ENCODE data around the gene STPG3. TPM values are rescaled to one million over a fixed set of nuclear protein-coding genes. Genes with fewer than 3 reads are reported as not detected.

STPG3 gene
- total and polyA plus RNA-seq, 2 of the 13 experiments (the other 11 are each of a cell fraction or from before 2014, with no cell fraction given), result not detected

- TF ChIP-seq, protein P1, sequence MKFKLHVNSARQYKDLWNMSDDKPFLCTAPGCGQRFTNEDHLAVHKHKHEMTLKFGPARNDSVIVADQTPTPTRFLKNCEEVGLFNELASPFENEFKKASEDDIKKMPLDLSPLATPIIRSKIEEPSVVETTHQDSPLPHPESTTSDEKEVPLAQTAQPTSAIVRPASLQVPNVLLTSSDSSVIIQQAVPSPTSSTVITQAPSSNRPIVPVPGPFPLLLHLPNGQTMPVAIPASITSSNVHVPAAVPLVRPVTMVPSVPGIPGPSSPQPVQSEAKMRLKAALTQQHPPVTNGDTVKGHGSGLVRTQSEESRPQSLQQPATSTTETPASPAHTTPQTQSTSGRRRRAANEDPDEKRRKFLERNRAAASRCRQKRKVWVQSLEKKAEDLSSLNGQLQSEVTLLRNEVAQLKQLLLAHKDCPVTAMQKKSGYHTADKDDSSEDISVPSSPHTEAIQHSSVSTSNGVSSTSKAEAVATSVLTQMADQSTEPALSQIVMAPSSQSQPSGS (CRISPR knock-in tag; IDR thresholded peaks at IDR 0.05), result peak; percentile 62; the same call in 1 of the 2 replicates
- no peak for TF ChIP-seq ZNF292 (CRISPR knock-in tag; IDR thresholded peaks at IDR 0.05; ENCODE audit: borderline replicate concordance, low read depth)
- 0 out of 2 replicates have a peak, but pooled peaks have one; percentile 41 for TF ChIP-seq ZNF234 (CRISPR knock-in tag; conservative IDR thresholded peaks at IDR 0.05)
- TF ChIP-seq MYNN (CRISPR knock-in tag; IDR thresholded peaks at IDR 0.05; ENCODE audit: low read depth), result no peak
- TF ChIP-seq ZNF121 (CRISPR knock-in tag; IDR thresholded peaks at IDR 0.05), result 0 out of 2 replicates have a peak, but pooled peaks have one; percentile 14
- peak; percentile 42; the same call in 1 of the 2 replicates for TF ChIP-seq MED1 (CRISPR knock-in tag; IDR thresholded peaks at IDR 0.05)
- TF ChIP-seq ZNF547 (CRISPR knock-in tag; IDR thresholded peaks at IDR 0.05), result peak; percentile 72
- TF ChIP-seq CERS6 (CRISPR knock-in tag; IDR thresholded peaks at IDR 0.05), result no peak
- TF ChIP-seq, protein P2, sequence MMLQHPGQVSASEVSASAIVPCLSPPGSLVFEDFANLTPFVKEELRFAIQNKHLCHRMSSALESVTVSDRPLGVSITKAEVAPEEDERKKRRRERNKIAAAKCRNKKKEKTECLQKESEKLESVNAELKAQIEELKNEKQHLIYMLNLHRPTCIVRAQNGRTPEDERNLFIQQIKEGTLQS (CRISPR knock-in tag; IDR thresholded peaks at IDR 0.05), result no peak
- TF ChIP-seq ZNF260 (CRISPR knock-in tag; IDR thresholded peaks at IDR 0.05; ENCODE audit: borderline replicate concordance, low read depth), result no peak
- TF ChIP-seq JUNB (CRISPR knock-in tag; IDR thresholded peaks at IDR 0.05; ENCODE audit: borderline replicate concordance), result no peak
- TF ChIP-seq ZNF224 (CRISPR knock-in tag; IDR thresholded peaks at IDR 0.05), result no peak
- TF ChIP-seq, protein P3, sequence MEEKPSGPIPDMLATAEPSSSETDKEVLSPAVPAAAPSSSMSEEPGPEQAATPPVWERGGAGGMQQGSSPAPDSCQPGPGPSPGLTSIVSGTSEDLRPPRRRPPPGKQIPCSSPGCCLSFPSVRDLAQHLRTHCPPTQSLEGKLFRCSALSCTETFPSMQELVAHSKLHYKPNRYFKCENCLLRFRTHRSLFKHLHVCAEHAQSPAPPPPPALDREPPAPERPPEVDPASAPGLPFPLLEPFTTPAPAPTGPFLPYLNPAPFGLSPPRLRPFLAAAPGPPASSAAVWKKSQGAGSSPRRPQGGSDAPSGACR (CRISPR knock-in tag; IDR thresholded peaks at IDR 0.05), result peak; percentile 16; the same call in 1 of the 2 replicates
- peak; percentile 42; the same call in 1 of the 2 replicates for TF ChIP-seq NR0B2 (CRISPR knock-in tag; IDR thresholded peaks at IDR 0.05)
- TF ChIP-seq NR2C2 (CRISPR knock-in tag; IDR thresholded peaks at IDR 0.05; ENCODE audit: borderline replicate concordance), result peak; percentile 73
- peak; percentile 27 for TF ChIP-seq PHF5A (CRISPR knock-in tag; IDR thresholded peaks at IDR 0.05; ENCODE audit: low read depth, unreplicated experiment)
- no peak for TF ChIP-seq MAFF (IDR thresholded peaks at IDR 0.05; ENCODE audit: low read depth, low read length)
- TF ChIP-seq ZNF512 (CRISPR knock-in tag; IDR thresholded peaks at IDR 0.05), result no peak
- TF ChIP-seq, protein P4, sequence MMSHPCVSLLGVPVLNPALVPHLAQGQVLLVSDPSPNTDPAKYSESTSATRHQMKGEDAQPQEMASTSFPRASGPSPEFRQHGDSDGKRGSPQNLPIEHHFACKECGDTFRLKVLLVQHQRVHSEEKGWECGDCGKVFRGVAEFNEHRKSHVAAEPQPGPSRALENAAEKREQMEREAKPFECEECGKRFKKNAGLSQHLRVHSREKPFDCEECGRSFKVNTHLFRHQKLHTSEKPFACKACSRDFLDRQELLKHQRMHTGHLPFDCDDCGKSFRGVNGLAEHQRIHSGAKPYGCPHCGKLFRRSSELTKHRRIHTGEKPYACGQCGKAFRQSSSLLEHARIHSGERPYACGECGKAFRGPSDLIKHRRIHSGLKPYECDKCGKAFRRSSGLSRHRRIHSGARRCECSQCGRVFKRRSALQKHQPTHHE (CRISPR knock-in tag; IDR thresholded peaks at IDR 0.05; ENCODE audit: borderline replicate concordance), result peak; percentile 79
- TF ChIP-seq HDAC1 (CRISPR knock-in tag; IDR thresholded peaks at IDR 0.05), result peak; percentile 100
- peak; percentile 71; the same call in 1 of the 2 replicates for TF ChIP-seq ATF7-NPFF (CRISPR knock-in tag; IDR thresholded peaks at IDR 0.05; ENCODE audit: low read depth)
Observed at GRCh38 chr9:137205126-137206069, 45.7 kb upstream of the STPG3 start, which contains the start of the genes NDOR1 and TMEM203 (continued).

Data from HepG2 (cell line).